Tibial nerve (tissue), 3 donors: Measurements from ENCODE around the gene GIPC2.

ENCODE experiments used
- CTCF ChIP-seq, 5 experiments: fragments of 200-600 bp in 3 of 5; fragments of 450-650 bp in 2 of 5; sonication (generic) in 3 of 5; IDR thresholded peaks; one replicate each; pipeline ENCODE4 v1.5.1; 2016 to 2019; ENCODE audit warnings: antibody characterized with exemption in 5 of 5, mild to moderate bottlenecking in 3 of 5, moderate library complexity in 2 of 5
- POLR2A ChIP-seq, 2 donors: fragments of 450-650 bp; IDR thresholded peaks; one replicate each; pipeline ENCODE4 v1.6.1; 2017; ENCODE audit warnings: antibody characterized with exemption in 2 of 2, mild to moderate bottlenecking in 2 of 2, moderate library complexity in 2 of 2

- TF ChIP-seq CTCF (IDR thresholded peaks at IDR 0.05) = peak; percentile 70 to 88 (median 78)
- TF ChIP-seq POLR2A (IDR thresholded peaks at IDR 0.05) = no peak
These were observed 68.5 kb downstream of the GIPC2 start for GRCh38 chr1:78114034-78114956.
